Psoas muscle (tissue), 8 donors: Measurements from ENCODE around the gene SLC20A1. TPM values are rescaled to one million over a fixed set of nuclear protein-coding genes. Genes with fewer than 3 reads are reported as not detected.

Experiments used
- ATAC-seq, 4 donors: fragments of 200-7000 bp; cut with Tn5 transposase; one replicate each; pipeline ENCODE4 v1.9.1; 2020; ENCODE audit warnings: moderate library complexity in 3 of 4, mild to moderate bottlenecking in 2 of 4
- DNase-seq, 2 donors: peaks; one replicate each; pipeline ENCODE4 v3.0.0-alpha.2; 2020
- H3K27ac ChIP-seq: fragments of 200-600 bp; one replicate; pipeline ENCODE4 v1.8.0; 2022
- H3K27me3 ChIP-seq, 3 donors: fragments of 200-600 bp in 1 of 3; one replicate each; pipeline versions ENCODE4 v1.6.1 to v1.8.0; 2013 to 2022; ENCODE audit warnings: low read length in 2 of 3, mild to moderate bottlenecking in 2 of 3, moderate library complexity in 1 of 3; ENCODE audit not compliant: insufficient read depth in 3 of 3
- H3K36me3 ChIP-seq, 2 donors: fragments of 200-600 bp in 1 of 2; one replicate each; pipeline versions ENCODE4 v1.6.1 to v1.8.0; 2013 to 2022; ENCODE audit warnings: low read depth in 1 of 2, mild to moderate bottlenecking in 1 of 2, moderate library complexity in 1 of 2; ENCODE audit not compliant: insufficient read depth in 1 of 2
- H3K4me1 ChIP-seq: fragments of 200-600 bp; one replicate; pipeline ENCODE4 v1.8.0; 2022
- H3K4me3 ChIP-seq: fragments of 200-600 bp; one replicate; pipeline ENCODE4 v1.8.0; 2022; ENCODE audit warnings: mild to moderate bottlenecking
- H3K9me3 ChIP-seq: fragments of 200-600 bp; one replicate; pipeline ENCODE4 v1.8.0; 2022
- WGBS, 3 donors: extraction: QIAGEN DNeasy Blood & Tissue Kit; methylation state at CpG; one replicate each; pipeline versions ENCODE4 v1.1.6 to v1.1.7; 2013; 5-methylcytosine and 5-hydroxymethylcytosine counted together
- intact Hi-C, 2 donors: fragments of 100-400 bp; cut with DNase I; formaldehyde crosslinking; loops; one replicate each; pipeline versions ENCODE4 v1.11.0 to v1.14.2; 2022
- polyA plus RNA-seq, 3 donors: library from polyadenylated mRNA; stranded (reverse); fragments of 200-250 nt; gene quantifications; one replicate each; pipeline ENCODE4 v1.2.3, GENCODE V29; 2013
- total RNA-seq, 4 donors: library from RNA; stranded (reverse); fragmentation: NEBNext Ultra II Directional in 2 of 4; extraction: Animal tissue kit (Norgen Biotek cat#: 25700) in 2 of 4; gene quantifications; one replicate each; pipeline versions ENCODE4 v1.2.1 to v1.2.4, GENCODE V29; 2021 to 2023
- TF ChIP-seq, protein P1 (sequence below): fragments of 200-600 bp; IDR thresholded peaks from one replicate; pipeline ENCODE4 v1.8.0; 2022; ENCODE audit warnings: antibody characterized with exemption
- donor health status: healthy with polysubstance abuse.
- donor health status: DM: no; HTN: no; CAD: no; lungs with moderate emphysema.
- donor health status: Bipolar disorder and iron deficiency.
- donor health status: healthy.
- donor health status: DM: yes; HTN: yes; CAD: no.
- donor health status: DM: no; HTN: no; CAD: no.
- donor health status: DM: no; HTN: no; CAD: no.
- donor health status: DM: yes; HTN: yes; CAD: no.

SLC20A1 gene
- total and polyA plus RNA-seq, 7 donors, result 11.1 to 37.1 (median 16.0) TPM

DNA sequence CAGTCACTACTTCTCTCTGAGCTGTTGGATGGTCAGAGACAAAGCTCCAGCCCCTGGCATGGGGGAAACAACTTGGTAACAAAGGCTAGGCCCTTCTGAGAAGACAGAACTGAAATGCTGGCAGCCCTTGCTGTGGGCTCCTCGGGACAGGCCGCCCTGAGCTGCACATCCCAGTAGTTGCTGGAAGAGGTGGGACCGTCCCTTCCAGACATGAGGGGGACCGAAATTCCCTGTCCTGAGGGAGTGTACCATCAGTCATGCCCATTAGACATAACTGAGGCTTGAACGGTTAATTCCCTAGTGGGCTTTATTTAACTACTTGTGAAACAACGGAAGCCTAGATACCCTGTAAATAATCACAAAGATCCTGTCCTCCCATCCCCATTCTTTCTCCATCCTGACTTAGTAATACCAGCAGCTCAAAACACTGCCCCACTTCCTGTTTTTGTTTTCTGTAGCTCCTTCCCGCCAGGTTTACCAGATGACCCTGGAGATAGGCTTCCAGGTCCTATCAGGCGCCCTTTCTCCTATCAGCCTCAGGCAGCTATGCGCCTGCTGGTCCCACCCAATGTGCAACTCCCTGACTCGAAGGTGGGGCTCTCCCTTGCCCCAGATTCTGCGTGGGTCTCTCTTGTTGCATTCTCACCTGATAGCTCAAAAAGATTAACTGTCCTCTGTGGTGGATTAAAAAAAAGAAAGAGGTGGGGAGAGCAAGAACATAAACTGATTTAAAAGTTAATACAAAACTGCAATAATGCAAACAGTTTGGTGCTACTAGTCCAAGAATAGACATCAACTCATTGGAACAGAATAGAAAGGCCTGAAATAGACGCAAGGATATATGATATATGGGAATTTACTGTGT is 38.0 kb downstream of the SLC20A1 start:
- 69 to 77% (median 71%) methylated on average over 12 of the region's 12 CpGs for WGBS, 3 donors
- intact Hi-C loops, result loop anchor here in 1 of 2 donors (5.0 kb wide), 1 partner anchor 41 kb away; no protein-coding TSS in a partner anchor
- peaks cover 25% of the 10 kb centered on the region for H3K4me1 ChIP-seq
- no peak overlapping the region for H3K4me3 ChIP-seq
- H3K36me3 ChIP-seq, result no peaks in the 10 kb centered on the region
- no peaks in the 10 kb centered on the region for H3K27me3 ChIP-seq
- DNase-seq, result no peak
- TF ChIP-seq, protein P1, sequence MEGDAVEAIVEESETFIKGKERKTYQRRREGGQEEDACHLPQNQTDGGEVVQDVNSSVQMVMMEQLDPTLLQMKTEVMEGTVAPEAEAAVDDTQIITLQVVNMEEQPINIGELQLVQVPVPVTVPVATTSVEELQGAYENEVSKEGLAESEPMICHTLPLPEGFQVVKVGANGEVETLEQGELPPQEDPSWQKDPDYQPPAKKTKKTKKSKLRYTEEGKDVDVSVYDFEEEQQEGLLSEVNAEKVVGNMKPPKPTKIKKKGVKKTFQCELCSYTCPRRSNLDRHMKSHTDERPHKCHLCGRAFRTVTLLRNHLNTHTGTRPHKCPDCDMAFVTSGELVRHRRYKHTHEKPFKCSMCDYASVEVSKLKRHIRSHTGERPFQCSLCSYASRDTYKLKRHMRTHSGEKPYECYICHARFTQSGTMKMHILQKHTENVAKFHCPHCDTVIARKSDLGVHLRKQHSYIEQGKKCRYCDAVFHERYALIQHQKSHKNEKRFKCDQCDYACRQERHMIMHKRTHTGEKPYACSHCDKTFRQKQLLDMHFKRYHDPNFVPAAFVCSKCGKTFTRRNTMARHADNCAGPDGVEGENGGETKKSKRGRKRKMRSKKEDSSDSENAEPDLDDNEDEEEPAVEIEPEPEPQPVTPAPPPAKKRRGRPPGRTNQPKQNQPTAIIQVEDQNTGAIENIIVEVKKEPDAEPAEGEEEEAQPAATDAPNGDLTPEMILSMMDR, result no peak
- no peak overlapping the region for H3K27ac ChIP-seq
- no peak for ATAC-seq
- H3K9me3 ChIP-seq, result peaks cover 3% of the 10 kb centered on the region

DNA sequence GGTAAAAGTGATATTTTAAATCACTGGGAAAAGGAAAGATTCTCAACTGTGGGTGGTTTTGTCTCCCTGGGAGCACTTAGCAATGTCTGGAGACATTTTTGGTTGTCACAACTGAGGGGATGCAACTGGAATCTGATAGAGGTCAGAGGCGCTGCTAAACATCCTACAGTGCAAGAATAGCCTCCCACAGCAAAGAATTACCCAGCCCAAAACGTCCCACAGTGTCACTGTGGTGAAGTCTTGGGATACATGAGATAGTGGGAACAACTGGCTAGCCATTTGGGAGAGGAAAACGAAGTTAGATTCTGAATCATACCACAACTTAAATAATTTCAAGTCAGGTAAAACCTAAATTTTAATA is 38.7 kb downstream of the SLC20A1 start:
- WGBS, 3 donors, result 37 to 57% (median 46%) methylated on average over 3 of the region's 3 CpGs

DNA sequence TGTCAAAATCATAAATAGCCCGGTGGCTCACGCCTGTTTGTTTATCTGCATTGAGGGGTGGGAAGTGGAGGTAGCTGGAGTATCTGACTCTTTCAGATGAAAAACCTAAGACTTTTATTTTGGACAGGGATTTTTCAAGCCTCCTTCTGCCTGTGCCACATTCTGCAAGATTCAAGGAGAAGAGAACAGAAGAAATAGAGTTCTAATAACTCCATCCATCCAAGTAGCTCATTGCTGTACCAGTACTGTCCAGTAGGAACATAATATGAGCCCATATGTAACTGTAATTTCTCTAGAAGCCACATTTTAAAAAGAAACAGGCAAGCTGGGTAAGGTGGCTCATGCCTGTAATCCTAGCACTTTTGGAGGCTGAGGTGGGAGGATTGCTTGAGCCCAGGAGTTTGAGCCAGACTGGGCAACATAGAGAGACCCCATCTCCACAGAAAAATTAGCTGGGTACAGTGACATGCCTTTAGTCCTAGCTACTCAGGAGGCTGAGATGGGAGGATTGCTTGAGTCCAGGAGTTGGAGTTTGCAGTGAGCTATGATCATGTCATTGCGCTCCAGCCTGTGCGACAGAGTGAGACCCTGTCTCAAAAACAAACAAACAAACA is 39.6 kb downstream of the SLC20A1 start:
- H3K27ac ChIP-seq, result no peak overlapping the region
- H3K9me3 ChIP-seq, result peaks cover 3% of the 10 kb centered on the region
- 72 to 87% (median 76%) methylated on average over 4 of the region's 4 CpGs for WGBS, 3 donors
- peaks cover 12% of the 10 kb centered on the region for H3K4me1 ChIP-seq
- no peak for DNase-seq
- intact Hi-C loops, result no loop called here
- no peak for ATAC-seq
- no peak overlapping the region for H3K4me3 ChIP-seq
- no peaks in the 10 kb centered on the region for H3K27me3 ChIP-seq
- H3K36me3 ChIP-seq, result no peaks in the 10 kb centered on the region
- TF ChIP-seq, protein P1, result no peak

More for the DNA sequence above, 38.7 kb downstream of the SLC20A1 start:
- Histone ChIP-seq H3K27me3 (no peaks in the 10 kb centered on the region), H3K9me3 (peaks cover 3% of the 10 kb centered on the region), H3K36me3 (no peaks in the 10 kb centered on the region), H3K4me3 (no peak overlapping the region), H3K27ac (no peak overlapping the region), H3K4me1 (peaks cover 22% of the 10 kb centered on the region)
- ATAC-seq (no peak), DNase-seq (no peak)
- TF ChIP-seq, protein P1, result no peak
- intact Hi-C loops, result loop anchor here in 1 of 2 donors (5.0 kb wide), 1 partner anchor 42 kb away; no protein-coding TSS in a partner anchor

DNA sequence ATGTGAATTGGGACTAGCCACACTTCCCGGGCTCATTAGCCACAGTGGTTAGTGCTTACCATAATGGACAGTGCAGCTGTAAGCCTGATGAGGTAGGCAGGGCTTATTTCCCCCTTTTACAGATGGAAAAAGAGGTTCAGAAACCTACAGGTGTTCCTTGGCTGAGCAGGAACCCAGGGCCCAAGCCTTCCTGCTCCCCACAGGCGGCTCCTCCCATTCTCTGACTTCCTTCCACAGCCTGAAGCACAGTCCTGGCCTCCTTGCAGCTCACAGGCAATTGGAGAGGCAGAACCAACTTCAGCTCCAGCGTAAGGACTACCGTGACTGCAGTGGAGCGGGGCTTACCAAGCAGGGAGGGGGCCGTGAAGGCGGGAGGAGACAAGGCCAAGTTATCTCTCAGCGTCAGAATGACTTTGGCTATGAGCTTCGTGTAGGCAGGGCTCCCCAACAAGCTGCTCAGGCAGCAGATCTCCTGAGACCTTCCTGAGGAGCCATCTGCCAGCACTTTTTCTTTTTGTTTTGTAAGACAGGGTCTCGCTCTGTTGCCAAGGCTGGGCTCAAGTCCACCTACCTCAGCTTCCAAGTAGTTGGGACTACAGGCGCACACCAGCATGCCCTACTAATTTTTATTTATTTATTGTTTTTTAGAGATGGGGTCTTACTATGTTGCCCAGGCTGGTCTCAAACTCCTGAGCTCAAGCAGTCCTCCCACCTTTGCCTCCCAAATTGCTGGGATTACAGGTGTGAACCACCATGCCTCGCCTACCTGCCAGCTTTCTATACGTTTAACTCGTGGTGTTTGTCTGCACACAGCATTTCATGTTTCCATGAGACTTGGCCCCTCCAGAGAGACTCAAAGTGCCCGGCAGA is 40.8 kb downstream of the SLC20A1 start:
- intact Hi-C loops, result no loop called here
- H3K4me3 ChIP-seq, result no peak overlapping the region
- ATAC-seq (no peak), DNase-seq (no peak)
- TF ChIP-seq, protein P1, result no peak
- 59 to 78% (median 63%) methylated on average over 15 of the region's 15 CpGs for WGBS, 3 donors
- H3K9me3 ChIP-seq, result peaks cover 3% of the 10 kb centered on the region
- H3K4me1 ChIP-seq, result peaks cover 11% of the 10 kb centered on the region
- H3K27me3 ChIP-seq, result no peaks in the 10 kb centered on the region
- H3K36me3 ChIP-seq, result no peaks in the 10 kb centered on the region
- no peak overlapping the region for H3K27ac ChIP-seq
